ENCODE results near the gene SPATA17. TPM values are rescaled to one million over a fixed set of nuclear protein-coding genes. Genes with fewer than 3 reads are reported as not detected.

SPATA17 gene
- total and polyA plus RNA-seq, 2 experiments from 2014 or later: 1.00 to 2.9 TPM

GRCh38 chr1:217590598-217590997 lies 40.5 kb upstream of the SPATA17 start:
- Histone ChIP-seq H2AFZ (no peak overlapping the region), H3K4me3 (no peak overlapping the region), H3K79me2 (no peaks in the 10 kb centered on the region), H3K27ac (no peak overlapping the region), H3K4me2 (no peak overlapping the region), H3K9me3 (ENCODE audit: low read depth) (no peaks in the 10 kb centered on the region), H3K36me3 (replicated peaks; ENCODE audit: insufficient read depth, low read depth) (no peaks in the 10 kb centered on the region), H3K4me1 (ENCODE audit: insufficient read depth) (no peaks in the 10 kb centered on the region), H3K27me3 (no peaks in the 10 kb centered on the region), H3K9me2 (replicated peaks; ENCODE audit: insufficient read depth) (peaks cover 3% of the 10 kb centered on the region), H4K20me1 (ENCODE audit: insufficient read depth, poor library complexity, severe bottlenecking) (no peaks in the 10 kb centered on the region)
- TF ChIP-seq CTCF (IDR thresholded peaks at IDR 0.05; ENCODE audit: poor library complexity): peak; percentile 12
- TF ChIP-seq EZH2phosphoT487 (IDR thresholded peaks at IDR 0.05; ENCODE audit: low read depth, severe bottlenecking, unreplicated experiment): no peak
- 76% methylated on average over 2 of the region's 2 CpGs for WGBS (ENCODE audit: low lambda C conversion rate, missing lambda C conversion rate)
- DNase-seq (ENCODE audit: low spot score): peak; percentile 30

- no peak for TF ChIP-seq CTCF (IDR thresholded peaks at IDR 0.05; ENCODE audit: poor library complexity)
- TF ChIP-seq EZH2 (IDR thresholded peaks at IDR 0.05; ENCODE audit: borderline replicate concordance): no peak
- TF ChIP-seq EZH2phosphoT487 (IDR thresholded peaks at IDR 0.05; ENCODE audit: low read depth, severe bottlenecking, unreplicated experiment): no peak
- no peaks in the 10 kb centered on the region for H3K79me2 ChIP-seq
- no peaks in the 10 kb centered on the region for H4K20me1 ChIP-seq (ENCODE audit: insufficient read depth, poor library complexity, severe bottlenecking)
- no peaks in the 10 kb centered on the region for H3K9me3 ChIP-seq (ENCODE audit: low read depth)
- no peaks in the 10 kb centered on the region for H3K4me1 ChIP-seq (ENCODE audit: insufficient read depth)
- H2AFZ ChIP-seq: no peak overlapping the region
- H3K36me3 ChIP-seq (replicated peaks; ENCODE audit: insufficient read depth, low read depth): no peaks in the 10 kb centered on the region
- no peaks in the 10 kb centered on the region for H3K27me3 ChIP-seq
- H3K4me2 ChIP-seq: no peak overlapping the region
- H3K9me2 ChIP-seq (replicated peaks; ENCODE audit: insufficient read depth): no peaks in the 10 kb centered on the region
- no peak for DNase-seq (ENCODE audit: low spot score)
- 74% methylated on average over 2 of the region's 2 CpGs for WGBS (ENCODE audit: low lambda C conversion rate, missing lambda C conversion rate)
- no peak overlapping the region for H3K4me3 ChIP-seq
- no peak overlapping the region for H3K27ac ChIP-seq
These were observed 32.0 kb upstream of the SPATA17 start for GRCh38 chr1:217599154-217599553.

- no peak overlapping the region for H3K27ac ChIP-seq
- no peak overlapping the region for H2AFZ ChIP-seq
- H3K4me3 ChIP-seq: no peak overlapping the region
- no peaks in the 10 kb centered on the region for H3K9me3 ChIP-seq (ENCODE audit: low read depth)
- no peak for DNase-seq (ENCODE audit: low spot score)
- no peaks in the 10 kb centered on the region for H4K20me1 ChIP-seq (ENCODE audit: insufficient read depth, poor library complexity, severe bottlenecking)
- no peak overlapping the region for H3K4me2 ChIP-seq
- H3K79me2 ChIP-seq: no peaks in the 10 kb centered on the region
- H3K27me3 ChIP-seq: no peaks in the 10 kb centered on the region
- H3K36me3 ChIP-seq (replicated peaks; ENCODE audit: insufficient read depth, low read depth): no peaks in the 10 kb centered on the region
- H3K9me2 ChIP-seq (replicated peaks; ENCODE audit: insufficient read depth): no peaks in the 10 kb centered on the region
- no peaks in the 10 kb centered on the region for H3K4me1 ChIP-seq (ENCODE audit: insufficient read depth)
- no peak for TF ChIP-seq EZH2 (IDR thresholded peaks at IDR 0.05; ENCODE audit: borderline replicate concordance)
These were observed 28.8 kb upstream of the SPATA17 start for GRCh38 chr1:217602380-217602779.

- H2AFZ ChIP-seq: no peak overlapping the region
- no peaks in the 10 kb centered on the region for H4K20me1 ChIP-seq (ENCODE audit: insufficient read depth, poor library complexity, severe bottlenecking)
- H3K9me2 ChIP-seq (replicated peaks; ENCODE audit: insufficient read depth): no peaks in the 10 kb centered on the region
- no peak overlapping the region for H3K4me3 ChIP-seq
- H3K27me3 ChIP-seq: no peaks in the 10 kb centered on the region
- H3K9me3 ChIP-seq (ENCODE audit: low read depth): no peaks in the 10 kb centered on the region
- DNase-seq (ENCODE audit: low spot score): no peak
- no peak overlapping the region for H3K4me2 ChIP-seq
- H3K79me2 ChIP-seq: no peaks in the 10 kb centered on the region
- H3K27ac ChIP-seq: no peak overlapping the region
- TF ChIP-seq EZH2 (IDR thresholded peaks at IDR 0.05; ENCODE audit: borderline replicate concordance) (no peak), EZH2phosphoT487 (IDR thresholded peaks at IDR 0.05; ENCODE audit: low read depth, severe bottlenecking, unreplicated experiment) (no peak), CTCF (IDR thresholded peaks at IDR 0.05; ENCODE audit: poor library complexity) (no peak)
- H3K4me1 ChIP-seq (ENCODE audit: insufficient read depth): no peaks in the 10 kb centered on the region
- 97% methylated on average over 1 of the region's 1 CpG for whole genome bisulfite sequencing (ENCODE audit: low lambda C conversion rate, missing lambda C conversion rate)
- H3K36me3 ChIP-seq (replicated peaks; ENCODE audit: insufficient read depth, low read depth): no peaks in the 10 kb centered on the region
These were observed 25.8 kb upstream of the SPATA17 start for GRCh38 chr1:217605390-217605789.

Data from hepatocyte (in vitro differentiated cells).